HG03521 (cell line): Measurements from ENCODE around the gene DIRAS1.

Source experiments
- ATAC-seq: cut with Tn5 transposase; IDR thresholded peaks from one replicate; pipeline ENCODE4 v1.9.1; 2021; ENCODE audit warnings: mild to moderate bottlenecking, moderate library complexity; ENCODE audit not compliant: unreplicated experiment

Gene DIRAS1

GRCh38 chr19:2720777-2721569 lies at the start of gene DIRAS1:
Gene DIRAS1, minus strand, starts transcription at chr19:2721372. Its CDS starts 3,566 bp downstream, at chr19:2717806.
- ATAC-seq, result no peak

- ATAC-seq, result no peak
These were observed 49.2 kb upstream of the DIRAS1 start for GRCh38 chr19:2770055-2771013.

- ATAC-seq, result no peak
These were observed 48.0 kb upstream of the DIRAS1 start for GRCh38 chr19:2769218-2769617.

- no peak for ATAC-seq
These were observed 47.4 kb upstream of the DIRAS1 start for GRCh38 chr19:2768365-2769132.

- no peak for ATAC-seq
These were observed 46.5 kb upstream of the DIRAS1 start for GRCh38 chr19:2767688-2768087.

- ATAC-seq, result no peak
These were observed 45.6 kb upstream of the DIRAS1 start for GRCh38 chr19:2766594-2767372.

- ATAC-seq, result no peak
These were observed 44.2 kb upstream of the DIRAS1 start for GRCh38 chr19:2765376-2765775.

- ATAC-seq, result no peak
These were observed 43.8 kb upstream of the DIRAS1 start for GRCh38 chr19:2764945-2765344.

GRCh38 chr19:2763687-2764086 lies 42.5 kb upstream of the DIRAS1 start:
- no peak for ATAC-seq

GRCh38 chr19:2762783-2763496 lies 41.8 kb upstream of the DIRAS1 start:
- no peak for ATAC-seq

- ATAC-seq, result no peak
These were observed 41.0 kb upstream of the DIRAS1 start for GRCh38 chr19:2761876-2762782.

GRCh38 chr19:2761309-2761677 lies 40.1 kb upstream of the DIRAS1 start:
- no peak for ATAC-seq

- no peak for ATAC-seq
These were observed 38.8 kb upstream of the DIRAS1 start for GRCh38 chr19:2759965-2760364.

GRCh38 chr19:2759362-2759761 lies 38.2 kb upstream of the DIRAS1 start:
- no peak for ATAC-seq

GRCh38 chr19:2758601-2759313 lies 37.6 kb upstream of the DIRAS1 start:
- ATAC-seq, result no peak

GRCh38 chr19:2756921-2757881 lies 36.0 kb upstream of the DIRAS1 start:
- ATAC-seq, result no peak

- no peak for ATAC-seq
These were observed 35.3 kb upstream of the DIRAS1 start for GRCh38 chr19:2756477-2756876.
